K562 (cell line): ENCODE measurements around the gene SCYL1. TPM values are rescaled to one million over a fixed set of nuclear protein-coding genes. Genes with fewer than 3 reads are reported as not detected.

ENCODE experiments used
- CCNT2 ChIP-seq: IDR thresholded peaks from 2 replicates; pipeline ENCODE4 v1.6.1; 2011; ENCODE audit warnings: borderline replicate concordance, low read depth, mild to moderate bottlenecking, moderate library complexity, mixed read lengths, low read length; ENCODE audit not compliant: insufficient read length; ENCODE audit errors: extremely low read depth
- CEBPB ChIP-seq: fragments of 450-650 bp; IDR thresholded peaks from 2 replicates; pipeline ENCODE4 v1.6.1; 2016; ENCODE audit warnings: missing genetic modification characterization, missing compliant biosample characterization
- CTBP1 ChIP-seq: fragments of 450-650 bp; IDR thresholded peaks from 2 replicates; pipeline ENCODE4 v1.6.1; 2016; ENCODE audit warnings: borderline replicate concordance
- DACH1 ChIP-seq: fragments of 450-650 bp; IDR thresholded peaks from 2 replicates; pipeline ENCODE4 v1.6.1; 2018; ENCODE audit not compliant: partially characterized antibody
- GABPB2 ChIP-seq: fragments of 250-450 bp; sonication (Bioruptor Pico); conservative IDR thresholded peaks from 2 replicates; pipeline ENCODE4 v1.5.1; 2021; ENCODE audit warnings: mild to moderate bottlenecking
- JUN ChIP-seq, 2 experiments: sonication (generic) in 1 of 2; formaldehyde crosslinking in 1 of 2; IDR thresholded peaks; 2 replicates each; pipeline versions ENCODE4 v1.6.1 to v1.8.0; 2012 to 2022; ENCODE audit warnings: borderline replicate concordance in 2 of 2, mild to moderate bottlenecking in 2 of 2, improper control_type of control experiment in 1 of 2, low read depth in 1 of 2, low read length in 1 of 2, missing genetic modification reagents in 1 of 2
- MEF2D ChIP-seq: conservative IDR thresholded peaks from 2 replicates; pipeline ENCODE4 v1.6.1; 2016; ENCODE audit warnings: low read depth, missing genetic modification characterization, missing compliant biosample characterization
- MXI1 ChIP-seq: IDR thresholded peaks from 2 replicates; pipeline ENCODE4 v1.6.1; 2011; ENCODE audit warnings: low read depth, mild to moderate bottlenecking, improper control_type of control experiment, low read length
- PHF8 ChIP-seq: fragments of 200-600 bp; sonication (generic); IDR thresholded peaks from 2 replicates; pipeline ENCODE4 v1.6.1; 2012; ENCODE audit warnings: mixed run types, mild to moderate bottlenecking, inconsistent platforms, low read length, moderate library complexity, borderline replicate concordance
- RUNX1 ChIP-seq: sonication (generic); IDR thresholded peaks from 2 replicates; pipeline ENCODE4 v1.6.1; 2016; ENCODE audit warnings: antibody characterized with exemption, low read depth
- SLC30A9 ChIP-seq: fragments of 250-450 bp; sonication (Bioruptor Pico); IDR thresholded peaks from 2 replicates; pipeline ENCODE4 v1.8.0; 2022; ENCODE audit warnings: mild to moderate bottlenecking, moderate library complexity
- SMAD4 ChIP-seq: fragments of 250-450 bp; sonication (Bioruptor Pico); conservative IDR thresholded peaks from 2 replicates; pipeline ENCODE4 v1.8.0; 2021; ENCODE audit warnings: inconsistent platforms, mild to moderate bottlenecking, moderate library complexity
- U2AF2 ChIP-seq: fragments of 200-400 bp; formaldehyde crosslinking; optimal IDR thresholded peaks from 2 replicates; pipeline ENCODE3; 2017; ENCODE audit warnings: low read depth, mild to moderate bottlenecking, low read length
- ZFPM2 ChIP-seq: fragments of 250-450 bp; sonication (Bioruptor Pico); IDR thresholded peaks from 2 replicates; pipeline ENCODE4 v1.5.1; 2022; ENCODE audit warnings: mild to moderate bottlenecking
- ZKSCAN8 ChIP-seq: fragments of 200-800 bp; sonication (Bioruptor generic); IDR thresholded peaks from 2 replicates; pipeline ENCODE4 v1.6.1; 2016; ENCODE audit warnings: missing genetic modification characterization, missing compliant biosample characterization
- ZNF165 ChIP-seq: fragments of 250-450 bp; sonication (Bioruptor Pico); IDR thresholded peaks from 2 replicates; pipeline ENCODE4 v1.4.0; 2020; ENCODE audit warnings: borderline replicate concordance
- ZNF274 ChIP-seq: IDR thresholded peaks from 2 replicates; pipeline ENCODE4 v1.6.1; 2011; ENCODE audit warnings: low read depth, mild to moderate bottlenecking, low read length, moderate library complexity, borderline replicate concordance
- ZNF75A ChIP-seq: fragments of 450-650 bp; formaldehyde crosslinking; IDR thresholded peaks from 2 replicates; pipeline ENCODE4 v1.4.0; 2020; ENCODE audit warnings: mild to moderate bottlenecking
- ZNF766 ChIP-seq: fragments of 200-800 bp; sonication (Bioruptor generic); conservative IDR thresholded peaks from 2 replicates; pipeline ENCODE4 v1.6.1; 2016; ENCODE audit warnings: missing genetic modification characterization, missing compliant biosample characterization
- polyA plus RNA-seq, 8 experiments: library from polyadenylated mRNA; depleted of rRNA in 4 of 8; stranded (reverse) in 5 of 8; unstranded in 3 of 8; fragments of >200 nt; fragmentation: Nextera tagmentation in 2 of 8; fragmentation: Illumina TruSeq in 1 of 8; extraction: Ambion mirVana in 2 of 8; extraction: Trizol in 1 of 8; gene quantifications; 2 replicates each; pipeline versions ENCODE4 v1.2.1 to v1.2.3, GENCODE V29; 2011 to 2014; ENCODE audit warnings: inconsistent platforms in 1 of 8, missing spikeins in 1 of 8
- total RNA-seq, 7 experiments: library from RNA; depleted of rRNA in 6 of 7; stranded (reverse); fragments of >200 nt in 6 of 7; fragmentation: Illumina TruSeq in 2 of 7; extraction: Trizol in 2 of 7; gene quantifications; 2 replicates each; pipeline versions ENCODE4 v1.2.1 to v1.2.3, GENCODE V29; 2011 to 2021; ENCODE audit warnings: low replicate concordance in 1 of 7
- TF ChIP-seq, protein P1 (sequence below): IDR thresholded peaks from 2 replicates; pipeline ENCODE4 v1.6.1; 2012; ENCODE audit warnings: low read depth, low read length, improper control_type of control experiment, borderline replicate concordance

The SCYL1 gene
- total and polyA plus RNA-seq, 9 of the 15 experiments (the other 6 are each of a cell fraction or from before 2014, with no cell fraction given), result 1.9 to 145 (median 57.6) TPM

- peak; percentile 50; the same call in 1 of the 2 replicates for TF ChIP-seq ZNF274
- 0 out of 2 replicates have a peak, but pooled peaks have one; percentile 17 for TF ChIP-seq ZFPM2 (CRISPR knock-in tag)
- TF ChIP-seq SMAD4, result peak; percentile 88
- no peak for TF ChIP-seq JUN (IDR thresholded peaks at IDR 0.05; ENCODE audit: borderline replicate concordance, low read depth, low read length)
- peak; percentile 84; the same call in 1 of the 2 replicates for TF ChIP-seq JUN (CRISPR knock-in tag; IDR thresholded peaks at IDR 0.05; ENCODE audit: borderline replicate concordance)
- peak; percentile 19; the same call in 1 of the 2 replicates for TF ChIP-seq RUNX1
- TF ChIP-seq, protein P1, sequence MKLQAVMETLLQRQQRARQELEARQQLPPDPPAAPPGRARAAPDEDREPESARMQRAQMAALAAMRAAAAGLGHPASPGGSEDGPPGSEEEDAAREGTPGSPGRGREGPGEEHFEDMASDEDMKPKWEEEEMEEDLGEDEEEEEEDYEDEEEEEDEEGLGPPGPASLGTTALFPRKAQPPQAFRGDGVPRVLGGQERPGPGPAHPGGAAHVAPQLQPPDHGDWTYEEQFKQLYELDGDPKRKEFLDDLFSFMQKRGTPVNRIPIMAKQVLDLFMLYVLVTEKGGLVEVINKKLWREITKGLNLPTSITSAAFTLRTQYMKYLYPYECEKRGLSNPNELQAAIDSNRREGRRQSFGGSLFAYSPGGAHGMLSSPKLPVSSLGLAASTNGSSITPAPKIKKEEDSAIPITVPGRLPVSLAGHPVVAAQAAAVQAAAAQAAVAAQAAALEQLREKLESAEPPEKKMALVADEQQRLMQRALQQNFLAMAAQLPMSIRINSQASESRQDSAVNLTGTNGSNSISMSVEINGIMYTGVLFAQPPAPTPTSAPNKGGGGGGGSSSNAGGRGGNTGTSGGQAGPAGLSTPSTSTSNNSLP, result peak; percentile 3; the same call in 1 of the 2 replicates
- TF ChIP-seq CCNT2, result peak; percentile 100
- no peak for TF ChIP-seq SLC30A9 (CRISPR knock-in tag)
- no peak for TF ChIP-seq DACH1
- TF ChIP-seq MXI1, result peak; percentile 63; the same call in 1 of the 2 replicates
- no peak for TF ChIP-seq GABPB2 (CRISPR knock-in tag)
- TF ChIP-seq ZNF165 (CRISPR knock-in tag), result no peak
- no peak for TF ChIP-seq ZKSCAN8 (CRISPR knock-in tag)
- TF ChIP-seq PHF8, result peak; percentile 50; the same call in 1 of the 2 replicates
- TF ChIP-seq ZNF75A (CRISPR knock-in tag), result no peak
- TF ChIP-seq MEF2D, result peak; percentile 62; the same call in 1 of the 2 replicates
- peak; percentile 94 for TF ChIP-seq CEBPB (tag)
- no peak for TF ChIP-seq ZNF766
- TF ChIP-seq U2AF2, result no peak
- peak; percentile 92 for TF ChIP-seq CTBP1
Observed at GRCh38 chr11:65497141-65498041, 27.5 kb upstream of the SCYL1 start (continued).
